Endothelial cell of umbilical vein (primary cell): ENCODE data around the gene SULT1C2.

Experiments
- CTCF ChIP-seq, 2 donors: IDR thresholded peaks; 1 replicate in 1 of 2; 2 replicates in 1 of 2; pipeline ENCODE4 v1.5.1; 2011; ENCODE audit warnings: low read length in 2 of 2, mild to moderate bottlenecking in 2 of 2, moderate library complexity in 2 of 2, control low read depth in 1 of 2, inconsistent platforms in 1 of 2, low read depth in 1 of 2; ENCODE audit not compliant: insufficient read depth in 1 of 2; ENCODE audit errors: extremely low read depth in 1 of 2
- EZH2 ChIP-seq: IDR thresholded peaks from 2 replicates; pipeline ENCODE4 v1.6.1; 2012; ENCODE audit warnings: borderline replicate concordance, low read depth, mild to moderate bottlenecking, moderate library complexity, low read length, inconsistent platforms; ENCODE audit not compliant: severe bottlenecking
- FOS ChIP-seq: IDR thresholded peaks from 2 replicates; pipeline ENCODE4 v1.6.1; 2011; ENCODE audit warnings: mild to moderate bottlenecking, low read length, moderate library complexity, borderline replicate concordance; ENCODE audit not compliant: insufficient read depth
- GATA2 ChIP-seq: IDR thresholded peaks from 2 replicates; pipeline ENCODE4 v1.7.0; 2011; ENCODE audit warnings: low read depth, mild to moderate bottlenecking, moderate library complexity, mixed read lengths, low read length; ENCODE audit not compliant: insufficient read length, insufficient read depth
- JUN ChIP-seq: IDR thresholded peaks from 2 replicates; pipeline ENCODE4 v1.6.1; 2011; ENCODE audit warnings: borderline replicate concordance, low read depth; ENCODE audit not compliant: insufficient read length, insufficient read depth
- MYC ChIP-seq: IDR thresholded peaks from one replicate; pipeline ENCODE4 v1.6.1; 2011; ENCODE audit warnings: mild to moderate bottlenecking, low read depth, low read length
- POLR2A ChIP-seq: IDR thresholded peaks from 2 replicates; pipeline ENCODE4 v1.6.1; 2012; ENCODE audit warnings: low read depth, mild to moderate bottlenecking, control low read depth, low read length
- POLR2AphosphoS5 ChIP-seq: IDR thresholded peaks from 2 replicates; pipeline ENCODE4 v1.6.1; 2012; ENCODE audit warnings: low read depth, mild to moderate bottlenecking, control low read depth, low read length, moderate library complexity; ENCODE audit not compliant: insufficient read depth
- TF ChIP-seq, protein P1 (sequence below): IDR thresholded peaks from 2 replicates; pipeline ENCODE4 v1.6.1; 2011; ENCODE audit not compliant: insufficient read depth, insufficient read length

DNA sequence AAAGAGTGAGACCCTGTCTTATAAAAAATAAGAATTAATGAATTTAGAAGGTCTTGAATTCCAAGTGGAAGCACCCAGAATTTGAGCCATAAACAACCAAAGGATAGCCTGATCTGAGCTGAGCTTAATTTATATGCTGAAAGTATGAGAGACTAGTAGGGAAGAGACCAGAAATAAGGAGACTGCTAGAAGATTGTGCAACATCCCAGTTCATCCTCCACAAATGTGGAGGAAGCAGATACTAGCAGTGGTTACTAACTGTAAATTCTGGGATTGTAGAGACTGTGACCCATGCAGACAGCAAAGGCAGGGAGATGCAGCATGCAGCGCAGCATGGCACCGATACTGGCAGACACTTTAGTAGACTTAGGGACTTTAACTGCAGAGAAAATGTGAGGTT, 1.5 kb upstream of the SULT1C2 start:
- TF ChIP-seq CTCF (IDR thresholded peaks at IDR 0.05; ENCODE audit: extremely low read depth in 1 of 2, insufficient read depth in 1 of 2, low read depth in 1 of 2, low read length in 2 of 2) (no peak), POLR2A (no peak), EZH2 (no peak), POLR2AphosphoS5 (no peak), FOS (no peak), JUN (no peak), MYC (no peak), GATA2 (no peak)
- TF ChIP-seq, protein P1, sequence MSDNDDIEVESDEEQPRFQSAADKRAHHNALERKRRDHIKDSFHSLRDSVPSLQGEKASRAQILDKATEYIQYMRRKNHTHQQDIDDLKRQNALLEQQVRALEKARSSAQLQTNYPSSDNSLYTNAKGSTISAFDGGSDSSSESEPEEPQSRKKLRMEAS = no peak
